Activated CD4-positive, CD25-positive, alpha-beta regulatory T cell (primary cell): ENCODE measurements around the gene ZNF667.

Experiments used
- DNase-seq, 4 experiments: peaks; one replicate each; lab custom pipeline; 2025; lab: John Stamatoyannopoulos, UW

ZNF667 gene

DNA sequence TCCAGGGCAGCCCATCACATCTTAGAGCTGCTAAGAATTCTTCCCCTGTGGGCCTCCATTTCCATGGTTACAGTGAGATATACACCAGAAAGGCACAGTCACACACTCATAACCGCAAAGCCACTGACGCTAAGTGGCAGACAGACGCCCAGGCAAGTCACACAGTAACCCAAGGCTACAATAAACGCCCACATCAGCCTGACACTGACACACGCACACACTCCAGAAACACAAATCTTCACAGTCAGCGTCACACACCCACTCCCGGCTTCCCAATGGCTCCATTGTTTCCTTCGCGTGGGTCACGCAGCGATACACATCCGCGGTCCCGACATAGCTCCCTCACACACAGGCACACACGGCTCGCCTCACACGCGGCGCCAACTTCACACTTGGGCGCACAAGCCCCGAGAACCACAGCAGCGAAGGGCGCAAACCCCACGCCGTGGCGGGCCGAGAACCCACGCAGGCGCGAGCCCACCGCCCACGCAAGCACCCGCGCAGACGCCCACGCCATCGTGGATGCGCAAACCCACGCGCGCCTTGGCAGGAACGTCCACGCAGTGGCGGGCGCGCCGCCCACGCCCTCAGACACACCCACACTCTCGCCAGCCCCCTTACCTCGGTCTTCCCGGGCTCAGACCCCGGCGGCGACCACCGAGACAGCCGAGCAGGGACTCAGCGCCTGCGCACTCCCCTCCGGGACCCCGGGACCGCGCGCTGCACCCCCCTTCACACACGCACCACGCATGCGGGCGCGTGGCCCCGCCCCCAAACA lies at the start of gene ZNF667:
ZNF667 (minus strand) TSS at position 695 of the 778 bp plus-strand sequence. CDS start 14,975 bp downstream, outside the sequence.
- DNase-seq = no peak

- DNase-seq = no peak
Measured at GRCh38 chr19:56525214-56525860, 48.2 kb upstream of the ZNF667 start.

DNA sequence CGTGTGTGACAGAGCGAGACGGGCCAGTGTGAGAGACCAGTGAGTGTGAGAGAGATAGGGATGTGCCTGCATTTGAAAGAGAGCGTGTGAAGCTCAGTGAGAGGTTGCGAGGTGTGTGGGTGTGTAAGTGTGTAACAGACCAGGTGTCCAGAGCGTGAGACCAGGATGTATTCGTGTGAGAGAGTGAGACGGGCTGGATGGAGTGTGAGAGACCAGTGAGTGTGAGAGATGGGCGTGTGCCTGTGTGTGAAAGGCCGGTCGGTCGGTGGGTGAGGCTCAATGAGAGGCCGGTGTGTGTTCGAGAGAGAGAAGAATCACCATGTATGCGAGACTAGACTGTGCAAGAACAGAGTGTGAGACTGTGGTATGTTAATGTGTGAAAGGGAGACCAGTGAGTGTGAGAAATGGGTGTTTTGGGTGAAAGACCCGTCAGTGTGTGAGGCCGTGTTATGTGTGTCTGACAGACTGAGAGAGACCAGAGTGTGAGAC lies 31.2 kb upstream of the ZNF667 start:
- no peak for DNase-seq

GRCh38 chr19:56507446-56508289 lies 30.5 kb upstream of the ZNF667 start, which contains the start of gene ZNF471:
TSS of gene ZNF471 (plus strand) at chr19:56507855. CDS start at chr19:56511572, 3,717 bp downstream.
- DNase-seq = peak; percentile 40 to 50 (median 46)

DNA sequence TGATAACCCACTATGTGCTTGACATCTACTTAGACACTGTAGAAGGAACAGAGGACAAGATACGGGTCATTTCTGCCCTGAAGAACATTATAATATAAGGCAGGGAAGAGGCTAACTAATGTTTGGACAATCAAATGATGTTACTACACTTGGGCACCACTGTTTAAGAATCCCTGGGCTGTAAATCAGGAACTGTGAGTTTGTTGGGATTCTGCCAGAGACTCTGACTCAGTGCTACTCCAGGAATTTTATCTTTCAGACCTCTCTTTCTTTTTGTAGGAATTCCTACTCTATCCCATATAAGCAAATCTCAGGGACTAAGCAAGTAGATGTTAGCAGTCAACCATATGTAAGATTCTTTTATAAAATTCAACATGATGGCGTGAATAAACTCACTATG lies 27.4 kb upstream of the ZNF667 start:
- no peak for DNase-seq

GRCh38 chr19:56491399-56491798 lies 14.3 kb upstream of the ZNF667 start:
- DNase-seq = no peak

DNA sequence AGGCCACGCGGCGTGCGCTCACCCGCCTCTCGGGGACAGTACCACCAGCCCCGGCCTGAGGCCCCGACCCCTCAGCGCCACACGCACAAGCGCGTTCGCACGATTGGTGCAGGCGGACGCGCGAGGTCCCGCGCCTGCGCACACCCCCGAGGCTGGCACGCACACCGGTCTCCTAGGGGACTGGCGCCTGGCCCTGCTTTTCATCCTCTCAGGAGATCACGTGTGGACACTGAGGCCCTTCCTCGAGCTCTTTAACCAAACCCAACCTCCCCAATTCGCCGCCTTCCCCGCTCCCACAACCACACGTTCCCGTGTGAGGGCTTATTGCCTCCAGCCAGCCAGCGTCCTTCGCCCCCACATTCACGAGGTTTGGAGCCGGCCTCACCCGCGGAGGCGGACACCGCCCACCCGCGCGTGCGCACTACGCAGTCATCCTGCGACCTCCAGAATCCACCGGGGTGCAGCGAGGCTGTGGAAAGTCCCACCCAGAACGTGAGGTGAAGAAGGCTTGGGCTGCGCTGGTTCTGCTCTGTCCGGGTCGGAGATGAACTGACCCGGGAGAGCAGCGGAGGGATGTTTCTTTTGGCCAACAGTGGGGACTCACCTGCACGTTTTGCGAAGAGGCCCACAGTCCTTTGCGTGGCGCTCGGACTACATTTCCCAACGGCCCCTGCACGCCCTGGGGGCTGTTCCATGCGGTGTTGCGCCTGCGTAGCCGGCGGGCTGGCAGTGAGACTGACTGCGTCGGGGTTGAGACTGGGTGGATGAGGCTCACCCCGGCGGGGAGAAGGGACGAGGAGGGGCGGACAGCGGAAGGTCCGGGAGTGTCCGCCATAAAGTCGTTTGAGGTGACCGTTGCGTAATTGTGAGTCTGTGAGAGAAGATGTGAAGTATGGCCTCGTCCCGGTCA lies 539 bp upstream of the ZNF667 start:
- DNase-seq = peak in 3 of 4 experiments; percentile 16 to 43 (median 25)

- no peak for DNase-seq
Measured at GRCh38 chr19:56476093-56476492, 1.1 kb downstream of the ZNF667 start.

GRCh38 chr19:56474308-56474707 lies 2.8 kb downstream of the ZNF667 start:
- no peak for DNase-seq

GRCh38 chr19:56441206-56441792 lies 35.8 kb downstream of the ZNF667 start:
- no peak for DNase-seq

- DNase-seq = no peak
Measured at GRCh38 chr19:56423985-56424353, 53.2 kb downstream of the ZNF667 start.

GRCh38 chr19:56423276-56423984 lies 53.7 kb downstream of the ZNF667 start:
- no peak for DNase-seq

- no peak for DNase-seq
Measured at GRCh38 chr19:56405062-56405461, 72.1 kb downstream of the ZNF667 start.

DNA sequence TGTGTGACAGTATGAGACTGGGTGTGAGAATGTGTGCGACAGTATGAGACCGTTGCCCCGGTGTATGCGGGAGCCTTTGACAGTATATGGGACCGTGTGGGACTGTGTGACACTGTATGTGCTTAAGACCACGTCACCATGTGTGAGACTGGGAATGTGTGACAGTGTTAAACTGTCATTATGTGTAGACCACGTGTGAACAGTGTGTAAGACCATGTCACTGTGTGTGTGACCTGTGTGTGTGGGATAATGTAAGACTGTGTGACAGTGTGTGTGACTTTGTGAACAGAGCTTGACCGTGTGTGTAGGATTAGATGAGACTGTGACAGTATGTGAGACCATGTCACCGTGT lies 72.5 kb downstream of the ZNF667 start:
- no peak for DNase-seq

- DNase-seq = peak; percentile 78 to 84 (median 79)
Measured at GRCh38 chr19:56403764-56404704, 73.1 kb downstream of the ZNF667 start, which contains the start of gene ZNF583. TSS of gene ZNF583 (plus strand) at chr19:56404332. CDS start at chr19:56407115, 2,783 bp downstream.

DNA sequence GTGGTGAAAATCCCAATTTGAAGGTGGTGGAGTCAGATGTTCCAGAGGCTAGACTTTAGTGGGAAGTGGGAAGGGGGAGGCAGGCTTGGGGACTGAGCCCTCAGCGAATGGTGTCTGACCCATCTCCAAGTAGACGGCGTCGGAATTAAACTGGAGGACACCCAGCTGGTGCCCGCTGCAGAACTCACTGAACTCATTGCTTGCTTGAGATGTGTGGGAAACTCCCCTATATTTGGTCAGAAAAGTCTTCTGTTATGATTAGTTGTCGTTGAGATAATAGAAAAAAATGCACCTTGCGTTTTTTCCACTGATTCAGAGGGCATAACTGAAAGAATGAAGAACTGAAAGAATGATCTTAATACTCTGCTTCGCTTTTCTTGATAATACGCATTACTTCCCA lies 73.9 kb downstream of the ZNF667 start:
- DNase-seq = peak in 1 of 4 experiments; percentile 2

DNA sequence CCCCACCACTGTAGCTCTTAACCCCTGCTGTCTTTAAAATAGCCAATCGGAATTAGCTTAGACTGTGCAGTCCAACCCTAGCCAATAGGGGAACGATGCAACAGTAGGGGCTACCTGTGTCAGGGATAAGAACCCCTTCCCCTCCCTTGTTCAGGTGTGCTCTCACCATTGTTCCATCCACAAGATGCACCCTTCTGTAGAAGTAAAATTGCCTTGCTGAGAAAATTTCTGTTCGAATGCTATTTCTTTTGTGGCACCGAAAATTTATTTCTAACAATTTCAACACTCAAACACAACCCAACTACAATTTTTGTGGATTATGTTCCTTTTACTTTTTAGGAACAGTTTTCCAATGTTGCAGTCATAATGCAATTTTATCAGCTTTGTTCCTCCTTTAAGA lies 76.7 kb downstream of the ZNF667 start:
- no peak for DNase-seq

DNA sequence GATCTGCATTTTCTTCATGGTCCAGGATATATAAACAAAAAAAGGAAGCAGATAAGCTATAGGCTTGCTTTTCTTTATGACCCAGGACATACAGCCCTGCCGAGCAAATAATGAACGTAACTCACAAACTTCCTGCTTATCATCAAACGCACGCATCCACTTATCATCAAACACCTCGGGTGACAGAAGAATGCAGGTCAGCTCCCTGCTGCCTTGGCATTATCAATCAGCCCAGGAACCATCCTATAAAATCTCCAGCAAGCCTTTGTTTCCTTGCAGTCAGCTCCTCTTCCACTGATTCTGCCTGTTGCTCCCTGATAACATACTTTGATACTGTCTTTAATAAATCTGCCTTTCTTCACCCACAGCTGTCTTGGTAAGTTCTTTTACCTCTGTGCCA lies 78.3 kb downstream of the ZNF667 start:
- DNase-seq = no peak
